SK-N-MC (cell line): ENCODE data around the gene IQCE.

Experiments used
- EZH2 ChIP-seq: fragments of 200-600 bp; sonication (generic); IDR thresholded peaks from one replicate; pipeline ENCODE4 v1.6.1; 2017; ENCODE audit warnings: antibody characterized with exemption
- POLR2AphosphoS5 ChIP-seq: IDR thresholded peaks from 2 replicates; pipeline ENCODE4 v1.6.1; 2012; ENCODE audit warnings: mild to moderate bottlenecking, low read depth, low read length, borderline replicate concordance

- TF ChIP-seq EZH2 (no peak), POLR2AphosphoS5 (peak; percentile 91)
Observed at GRCh38 chr7:2555121-2556052, 3.4 kb upstream of the IQCE start, which contains the start of gene BRAT1.
